ENCODE data around the gene TAPT1.
"Not testable (repeated sequence)": the region's sequence is repeated elsewhere in the genome, so short reads cannot be mapped to it uniquely, and the experiment has no call there.

The TAPT1 gene

GRCh38 chr4:16168710-16169388 lies 57.4 kb downstream of the TAPT1 start:
- no peak for DNase-seq

- no peak for DNase-seq
Measured at GRCh38 chr4:16168144-16168543, 58.1 kb downstream of the TAPT1 start.

GRCh38 chr4:16165931-16166330 lies 60.3 kb downstream of the TAPT1 start:
- no peak for DNase-seq

- DNase-seq: no peak
Measured at GRCh38 chr4:16162891-16163290, 63.4 kb downstream of the TAPT1 start.

- DNase-seq: no peak
Measured at GRCh38 chr4:16161851-16162408, 64.3 kb downstream of the TAPT1 start.

- DNase-seq: no peak
Measured at GRCh38 chr4:16160457-16160856, 65.8 kb downstream of the TAPT1 start.

- no peak for DNase-seq
Measured at GRCh38 chr4:16159286-16159685, 67.0 kb downstream of the TAPT1 start.

GRCh38 chr4:16158504-16158852 lies 67.8 kb downstream of the TAPT1 start:
- DNase-seq: peak in 2 of 3 experiments; percentile 4 to 68

GRCh38 chr4:16157609-16158503 lies 68.4 kb downstream of the TAPT1 start:
- DNase-seq: peak in 2 of 3 experiments; percentile 68 to 77

- DNase-seq: peak in 2 of 3 experiments; percentile 30 to 69
Measured at GRCh38 chr4:16155528-16156169, 70.6 kb downstream of the TAPT1 start.

GRCh38 chr4:16154451-16154850 lies 71.8 kb downstream of the TAPT1 start:
- no peak for DNase-seq

GRCh38 chr4:16150716-16151115 lies 75.6 kb downstream of the TAPT1 start:
- no peak for DNase-seq

- DNase-seq: not testable (repeated sequence)
Measured at GRCh38 chr4:16144913-16145312, 81.4 kb downstream of the TAPT1 start.

GRCh38 chr4:16142598-16143310 lies 83.5 kb downstream of the TAPT1 start:
- no peak for DNase-seq

- DNase-seq: peak in 1 of 3 experiments; percentile 74
Measured at GRCh38 chr4:16140879-16141249, 85.4 kb downstream of the TAPT1 start.

- DNase-seq: no peak
Measured at GRCh38 chr4:16140231-16140878, 85.9 kb downstream of the TAPT1 start.

GRCh38 chr4:16139066-16139945 lies 87.0 kb downstream of the TAPT1 start:
- DNase-seq: no peak

- no peak for DNase-seq
Measured at GRCh38 chr4:16136827-16137226, 89.4 kb downstream of the TAPT1 start.

GRCh38 chr4:16136311-16136710 lies 90.0 kb downstream of the TAPT1 start:
- no peak for DNase-seq

GRCh38 chr4:16133406-16133805 lies 92.9 kb downstream of the TAPT1 start:
- no peak for DNase-seq

- no peak for DNase-seq
Measured at GRCh38 chr4:16131293-16131692, 95.0 kb downstream of the TAPT1 start.

All from NCI-H1417 (cell line).